ENCODE measurements around the gene ISM2. TPM values are rescaled to one million over a fixed set of nuclear protein-coding genes. Genes with fewer than 3 reads are reported as not detected.

Gene ISM2
- total RNA-seq, 2 donors from 2014 or later = 0.59 to 26.6 TPM

DNA sequence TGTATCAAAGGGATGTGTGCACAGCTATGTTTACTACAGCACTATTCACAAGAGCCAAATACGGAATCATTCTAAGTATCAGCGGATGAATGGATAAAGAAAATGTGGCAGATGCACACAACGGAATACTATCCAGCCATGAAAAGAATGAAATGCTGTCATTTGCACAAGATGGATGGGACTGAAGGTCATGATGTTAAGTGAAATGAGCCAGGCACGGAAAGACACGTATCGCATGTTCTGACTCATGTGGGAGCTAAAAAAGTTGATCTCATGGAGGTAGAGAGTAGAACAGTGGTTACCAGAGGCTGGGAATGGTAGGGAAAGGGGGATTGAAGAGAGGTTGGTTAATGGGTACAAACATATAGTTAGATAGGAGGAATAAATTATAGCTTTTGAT lies 25.9 kb upstream of the ISM2 start:
- Histone ChIP-seq H3K36me3 (no peaks in the 10 kb centered on the region), H3K9me3 (no peaks in the 10 kb centered on the region), H3K27me3 (replicated peaks; ENCODE audit: insufficient read depth) (no peaks in the 10 kb centered on the region), H3K4me3 (no peak overlapping the region), H3K27ac (no peak overlapping the region), H3K4me1 (replicated peaks) (no peaks in the 10 kb centered on the region)
- DNase-seq (ENCODE audit: low spot score) = no peak
- WGBS = 80% methylated on average over 6 of the region's 6 CpGs
- intact Hi-C loops (cut with DNase I) = no loop called here
- TF ChIP-seq POLR2A (IDR thresholded peaks at IDR 0.05) (no peak), POLR2AphosphoS5 (IDR thresholded peaks at IDR 0.05) (no peak), CTCF (IDR thresholded peaks at IDR 0.05) (no peak)

DNA sequence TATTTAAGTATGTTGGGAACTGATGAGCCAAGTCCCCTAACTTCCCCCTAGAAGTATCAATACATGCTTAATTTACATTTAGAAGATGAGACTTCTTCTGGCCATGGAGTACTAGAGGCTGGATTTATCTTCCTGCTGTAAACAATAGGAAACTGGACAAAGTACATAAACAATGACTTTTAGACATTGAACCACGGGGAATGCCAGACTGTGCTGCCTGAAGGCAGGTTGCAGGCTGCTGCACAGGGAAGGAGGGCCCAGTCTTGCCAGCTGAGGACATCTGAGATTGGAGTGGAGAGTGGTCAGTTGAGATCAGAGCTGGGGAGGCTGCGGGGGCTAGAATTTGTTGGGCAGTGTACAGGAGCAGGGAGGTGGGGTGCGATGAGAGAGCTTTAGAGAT lies 24.5 kb upstream of the ISM2 start:
- no peak for TF ChIP-seq CTCF (IDR thresholded peaks at IDR 0.05)
- no peak for TF ChIP-seq POLR2AphosphoS5 (IDR thresholded peaks at IDR 0.05)
- TF ChIP-seq POLR2A (IDR thresholded peaks at IDR 0.05) = no peak
- no peak for DNase-seq (ENCODE audit: low spot score)
- Histone ChIP-seq H3K4me1 (replicated peaks) (no peaks in the 10 kb centered on the region), H3K4me3 (no peak overlapping the region), H3K27me3 (replicated peaks; ENCODE audit: insufficient read depth) (no peaks in the 10 kb centered on the region), H3K9me3 (no peaks in the 10 kb centered on the region), H3K36me3 (no peaks in the 10 kb centered on the region), H3K27ac (no peak overlapping the region)
- WGBS = 84% methylated on average over 3 of the region's 3 CpGs
- intact Hi-C loops (cut with DNase I) = no loop called here

- Histone ChIP-seq H3K4me3 (no peak overlapping the region), H3K9me3 (no peaks in the 10 kb centered on the region), H3K36me3 (no peaks in the 10 kb centered on the region), H3K27me3 (replicated peaks; ENCODE audit: insufficient read depth) (no peaks in the 10 kb centered on the region), H3K27ac (no peak overlapping the region), H3K4me1 (replicated peaks) (no peaks in the 10 kb centered on the region)
- no peak for DNase-seq (ENCODE audit: low spot score)
- WGBS = 90% methylated on average over 4 of the region's 4 CpGs
- TF ChIP-seq POLR2AphosphoS5 (IDR thresholded peaks at IDR 0.05) (no peak), CTCF (IDR thresholded peaks at IDR 0.05) (no peak), POLR2A (IDR thresholded peaks at IDR 0.05) (no peak)
- intact Hi-C loops (cut with DNase I) = no loop called here
These were observed 21.9 kb upstream of the ISM2 start for GRCh38 chr14:77520555-77520954.

- TF ChIP-seq POLR2AphosphoS5 (IDR thresholded peaks at IDR 0.05) (no peak), POLR2A (IDR thresholded peaks at IDR 0.05) (no peak), CTCF (IDR thresholded peaks at IDR 0.05) (no peak)
- DNase-seq (ENCODE audit: low spot score) = no peak
- intact Hi-C loops (cut with DNase I) = no loop called here
- H3K27me3 ChIP-seq (replicated peaks; ENCODE audit: insufficient read depth) = no peaks in the 10 kb centered on the region
- H3K4me3 ChIP-seq = no peak overlapping the region
- H3K9me3 ChIP-seq = no peaks in the 10 kb centered on the region
- H3K4me1 ChIP-seq (replicated peaks) = no peaks in the 10 kb centered on the region
- H3K36me3 ChIP-seq = no peaks in the 10 kb centered on the region
- no peak overlapping the region for H3K27ac ChIP-seq
These were observed 17.5 kb upstream of the ISM2 start for GRCh38 chr14:77516126-77516525.

- Histone ChIP-seq H3K27me3 (replicated peaks; ENCODE audit: insufficient read depth) (no peaks in the 10 kb centered on the region), H3K36me3 (no peaks in the 10 kb centered on the region), H3K4me1 (replicated peaks) (no peaks in the 10 kb centered on the region), H3K4me3 (no peak overlapping the region), H3K9me3 (no peaks in the 10 kb centered on the region), H3K27ac (no peak overlapping the region)
- intact Hi-C loops (cut with DNase I) = no loop called here
- TF ChIP-seq CTCF (IDR thresholded peaks at IDR 0.05) (no peak), POLR2A (IDR thresholded peaks at IDR 0.05) (no peak), POLR2AphosphoS5 (IDR thresholded peaks at IDR 0.05) (no peak)
- WGBS = 94% methylated on average over 8 of the region's 8 CpGs
- DNase-seq (ENCODE audit: low spot score) = no peak
These were observed 13.0 kb upstream of the ISM2 start for GRCh38 chr14:77511486-77512162.

Measured in prostate gland (tissue), 2 donors.